ENCODE measurements around the gene OR4D10.
"Not testable (repeated sequence)": the region's sequence is repeated elsewhere in the genome, so short reads cannot be mapped to it uniquely, and the experiment has no call there.

OR4D10 gene

GRCh38 chr11:59473015-59473414, at the start of gene OR4D10:
Gene OR4D10, plus strand, starts transcription at chr11:59473315. Its CDS starts 4,115 bp downstream, at chr11:59477430.
- DNase-seq, result no peak

DNA sequence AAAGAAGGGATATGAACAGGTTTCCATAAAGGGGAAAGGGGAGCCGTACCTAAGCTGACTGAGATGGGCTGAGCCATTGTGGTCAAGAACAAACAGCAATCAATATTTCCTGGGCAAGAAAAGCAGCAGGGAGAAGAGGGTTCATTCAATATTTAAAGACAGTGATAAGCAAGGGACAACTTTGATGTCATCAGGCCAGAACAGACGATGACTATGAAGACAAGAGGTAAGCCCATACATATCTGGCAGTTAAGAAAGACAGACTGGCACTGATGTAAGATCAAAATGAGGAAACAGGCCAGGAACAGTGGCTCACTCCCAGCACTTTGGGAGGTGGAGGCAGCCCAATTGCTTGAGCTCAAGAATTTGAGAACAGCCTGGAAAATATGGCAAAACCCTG, 49.3 kb upstream of the OR4D10 start:
- DNase-seq, result no peak

GRCh38 chr11:59425131-59425530, 48.0 kb upstream of the OR4D10 start:
- no peak for DNase-seq

- DNase-seq, result no peak
Observed at GRCh38 chr11:59426361-59427067, 46.6 kb upstream of the OR4D10 start, which contains the start of gene OR5A2. Gene OR5A2, minus strand, starts transcription at chr11:59426413. Its CDS starts 3,460 bp downstream, at chr11:59422953.

DNA sequence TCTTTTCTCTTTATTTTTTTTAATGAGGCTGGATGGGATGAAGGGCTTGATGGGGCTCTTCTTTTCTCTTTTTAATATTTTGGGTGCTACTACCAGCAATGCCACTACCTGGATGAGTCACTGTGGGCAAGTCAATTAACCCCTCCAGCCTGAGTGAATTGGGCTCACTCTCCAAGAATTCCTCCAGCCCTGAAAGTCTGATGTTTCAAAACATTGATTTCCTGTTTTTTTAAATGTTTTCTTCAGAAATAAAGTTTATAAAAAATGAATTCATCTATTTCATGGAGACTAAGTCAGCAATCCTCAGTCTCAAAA, 46.1 kb upstream of the OR4D10 start:
- no peak for DNase-seq

DNA sequence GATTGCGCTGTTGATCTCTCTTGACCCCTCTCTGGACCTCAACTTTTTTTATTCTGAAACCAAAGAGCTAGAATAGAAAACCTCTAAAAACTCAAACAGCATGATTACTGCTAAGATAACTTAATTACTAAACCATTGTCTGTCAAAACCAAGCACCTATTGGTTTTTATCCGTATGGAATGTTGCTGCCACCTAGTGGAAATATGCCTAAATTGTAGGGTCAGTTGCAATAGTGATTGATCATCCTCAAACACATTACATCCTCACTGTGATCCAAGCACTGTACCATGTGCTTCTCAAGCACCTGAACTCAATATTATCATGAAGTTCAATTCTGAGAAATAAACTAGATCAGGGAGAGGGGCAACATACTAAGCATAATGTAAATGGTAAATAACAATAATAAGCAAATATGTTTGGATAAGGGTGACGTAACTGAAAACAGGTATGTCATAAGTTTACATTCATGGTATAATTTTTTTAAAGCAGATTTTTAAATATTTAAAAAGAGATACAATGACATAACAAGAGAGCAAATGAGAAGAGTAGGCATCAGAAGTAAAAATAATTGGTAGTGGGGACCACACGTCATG, 43.1 kb upstream of the OR4D10 start:
- DNase-seq, result no peak

DNA sequence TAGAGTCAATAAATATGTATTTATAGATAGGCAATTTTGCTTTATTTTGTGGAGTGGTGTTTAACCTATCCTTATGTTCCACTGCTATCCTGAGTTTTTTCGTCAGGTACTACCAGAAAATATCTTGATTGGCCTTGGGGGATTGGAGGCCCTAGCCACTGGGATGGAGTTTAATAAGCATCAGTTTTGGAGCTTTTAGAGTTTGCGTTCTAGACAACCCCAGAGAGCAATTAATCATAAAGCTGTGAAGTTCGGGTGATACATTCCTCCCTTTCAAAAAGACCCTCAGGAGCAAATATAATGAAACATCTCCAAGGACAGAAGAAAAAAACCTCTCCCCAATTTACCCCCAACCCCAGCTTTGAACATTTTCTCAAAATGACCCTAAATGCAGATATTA, 36.9 kb upstream of the OR4D10 start, which contains the start of gene OR5A1:
OR5A1 (plus strand) TSS at position 301 of the 400 bp plus-strand sequence. CDS start 6,700 bp downstream, outside the sequence.
- no peak for DNase-seq

DNA sequence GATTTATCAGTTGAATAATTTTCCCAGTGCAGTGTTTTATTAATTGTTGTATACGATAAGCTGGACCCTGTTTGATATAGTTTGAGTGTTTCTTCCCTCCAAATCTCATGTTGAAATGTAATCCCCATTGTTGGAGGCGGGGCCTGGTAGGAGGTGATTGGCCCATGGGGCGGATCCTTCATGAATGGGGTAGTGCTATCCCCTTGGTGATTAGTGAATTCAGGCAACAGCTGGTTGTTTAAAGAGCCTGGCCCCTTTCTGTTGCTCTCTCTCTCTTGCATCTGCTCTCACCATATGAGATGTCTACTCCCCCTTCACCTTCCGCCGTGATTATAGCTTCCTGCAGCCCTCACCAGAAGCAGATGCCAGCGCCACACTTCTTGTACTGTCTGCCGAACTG, 35.3 kb upstream of the OR4D10 start:
- no peak for DNase-seq

GRCh38 chr11:59445624-59446023, 27.5 kb upstream of the OR4D10 start:
- not testable (repeated sequence) for DNase-seq

DNA sequence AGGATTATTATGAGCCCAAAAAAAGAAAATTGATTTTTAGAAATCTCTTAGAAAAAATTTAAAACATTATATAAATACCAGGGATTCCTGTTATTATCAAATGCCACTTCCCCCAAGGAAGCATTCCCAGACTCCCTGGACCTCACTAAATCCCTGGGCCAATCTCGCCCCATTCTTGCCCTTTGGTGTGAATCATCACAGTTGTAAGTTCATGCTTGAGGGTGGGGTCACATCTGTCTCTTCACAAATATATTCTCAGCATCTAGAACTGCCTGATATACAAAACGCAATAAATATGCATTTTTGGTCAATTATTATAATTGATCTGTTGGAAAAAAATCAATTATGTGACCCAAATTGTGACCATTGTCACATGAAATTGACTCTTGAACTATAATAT, 24.6 kb upstream of the OR4D10 start:
- no peak for DNase-seq

- no peak for DNase-seq
Observed at GRCh38 chr11:59456661-59457060, 16.5 kb upstream of the OR4D10 start, which contains the start of gene OR4D6. Gene OR4D6, plus strand, starts transcription at chr11:59456961. Its CDS starts 0 bp downstream, at chr11:59456961.

GRCh38 chr11:59459916-59460315, 13.2 kb upstream of the OR4D10 start:
- DNase-seq, result no peak

- no peak for DNase-seq
Observed at GRCh38 chr11:59463190-59463641, 9.9 kb upstream of the OR4D10 start.

DNA sequence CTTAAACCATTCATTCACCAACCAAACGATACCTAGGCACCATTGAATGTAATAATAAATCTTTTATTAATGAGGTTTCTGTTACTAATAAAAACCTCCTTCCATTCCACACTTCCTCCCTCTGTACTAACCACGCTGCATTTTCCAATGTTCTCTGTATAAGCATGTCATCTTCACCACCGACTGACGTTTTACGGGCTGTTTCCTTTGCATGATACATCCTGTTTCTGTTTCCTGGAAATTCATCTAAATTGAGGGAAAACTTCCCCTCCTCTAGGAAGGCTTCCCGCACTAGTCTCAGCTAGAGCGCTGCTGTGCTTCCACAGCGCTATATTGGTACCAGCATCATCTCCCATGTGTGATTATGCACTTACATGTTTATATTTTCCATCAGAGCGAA, 2.1 kb downstream of the OR4D10 start:
- no peak for DNase-seq

DNA sequence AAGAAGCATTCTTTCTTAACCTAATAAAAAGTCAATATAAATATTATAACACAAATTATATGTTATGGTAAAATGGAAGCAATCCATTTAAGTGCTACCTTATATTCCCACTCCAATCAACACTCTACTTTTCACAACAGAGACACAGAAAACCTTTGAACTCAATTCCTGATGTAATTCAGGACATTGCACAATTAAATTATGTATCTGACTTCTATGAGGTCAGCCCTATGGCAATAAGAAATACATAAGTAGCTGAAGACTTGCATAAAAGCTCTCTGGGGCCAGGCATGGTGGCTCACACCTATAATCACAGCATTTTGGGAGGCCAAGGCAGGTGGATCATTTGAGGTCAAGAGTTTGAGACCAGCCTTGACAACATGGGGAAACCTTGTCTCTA, 6.8 kb downstream of the OR4D10 start:
- no peak for DNase-seq

DNA sequence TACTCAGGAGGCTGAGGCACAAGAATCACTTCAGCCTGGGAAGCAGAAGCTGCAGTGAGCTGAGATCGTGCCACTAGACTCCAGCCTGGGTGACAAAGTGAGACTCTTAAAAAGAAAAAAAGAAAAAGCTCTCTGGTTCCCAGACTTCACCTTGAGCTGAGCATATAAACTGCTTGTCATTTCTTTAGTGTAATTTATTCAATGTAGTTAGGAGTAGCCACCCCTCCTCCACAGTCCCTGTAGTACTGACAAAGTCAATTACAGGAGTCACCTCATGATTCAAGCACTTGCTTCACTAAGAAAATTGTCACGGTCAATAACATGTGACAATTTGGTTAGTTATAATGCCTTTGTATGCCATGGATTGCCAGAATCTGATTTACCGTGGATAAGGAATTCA, 7.2 kb downstream of the OR4D10 start:
- DNase-seq, result no peak

DNA sequence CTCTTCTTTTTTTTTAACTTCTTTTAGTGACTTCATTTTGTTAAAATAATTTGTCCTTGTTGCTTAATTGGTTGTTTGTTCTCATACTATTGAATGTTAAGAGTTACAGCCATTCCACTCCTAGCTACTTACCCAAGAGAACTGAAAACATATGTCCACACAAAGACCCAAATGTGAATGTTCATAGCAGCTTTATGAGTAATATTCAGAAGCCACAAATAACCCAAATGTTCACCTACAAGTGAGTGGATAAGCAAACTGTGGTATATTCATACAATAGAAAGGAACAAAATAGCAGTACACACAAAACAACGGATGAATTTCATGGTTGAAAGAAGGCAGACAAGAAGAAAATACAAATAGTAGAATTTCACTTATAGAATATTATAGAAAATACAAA, 28.8 kb downstream of the OR4D10 start:
- no peak for DNase-seq

DNA sequence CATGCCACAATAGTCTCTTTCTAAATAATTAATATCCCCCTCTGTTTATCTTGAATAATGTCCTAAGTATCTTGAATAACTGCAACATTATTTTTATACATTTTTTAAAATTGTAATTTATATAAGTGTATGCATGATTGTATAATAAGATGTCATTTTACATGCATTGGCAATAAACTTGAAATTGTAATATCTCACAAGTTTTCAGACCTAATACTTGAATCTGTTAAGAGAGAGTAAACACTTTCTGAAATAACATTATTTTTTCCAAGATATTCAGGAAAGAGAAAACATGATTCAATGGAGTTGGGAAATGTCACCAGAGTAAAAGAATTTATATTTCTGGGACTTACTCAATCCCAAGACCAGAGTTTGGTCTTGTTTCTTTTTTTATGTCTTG, 30.2 kb downstream of the OR4D10 start, which contains the start of gene OR4D11:
OR4D11 (plus strand) TSS at position 301 of the 400 bp plus-strand sequence; CDS start at position 301, 0 bp downstream.
- no peak for DNase-seq

DNA sequence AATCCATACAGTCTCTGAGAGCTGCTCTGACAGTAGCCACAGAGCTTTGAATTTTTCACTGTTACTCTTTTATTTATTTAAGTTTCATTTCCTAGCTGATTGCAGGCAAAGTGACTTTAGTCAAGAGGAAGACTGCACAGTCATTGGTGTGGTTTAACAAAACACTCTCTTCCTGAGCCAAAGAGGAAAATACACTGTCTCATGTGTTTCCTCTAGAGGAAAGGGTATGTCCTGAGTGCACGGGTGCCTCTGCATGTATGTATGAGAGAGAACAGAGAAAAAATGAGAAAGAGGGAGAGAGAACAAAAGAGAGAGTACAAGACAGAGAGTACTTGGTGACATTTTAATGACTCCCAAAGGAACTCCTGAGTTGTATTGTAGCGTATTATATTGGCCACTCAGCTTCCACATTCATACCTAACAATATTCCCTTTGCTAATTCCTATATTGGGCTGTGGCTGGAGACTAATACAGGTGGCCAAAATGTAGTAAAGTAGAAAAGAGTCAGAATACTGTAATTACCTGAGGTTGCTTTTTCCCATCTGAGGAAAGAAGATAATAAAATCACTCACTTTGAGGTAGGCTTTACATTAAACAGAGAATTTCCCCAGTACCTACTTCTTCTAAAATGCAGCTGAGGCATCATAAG, 38.0 kb downstream of the OR4D10 start, which contains the start of gene OR4D9:
OR4D9 (plus strand) TSS at position 599 of the 649 bp plus-strand sequence. CDS start 3,374 bp downstream, outside the sequence.
- no peak for DNase-seq

DNA sequence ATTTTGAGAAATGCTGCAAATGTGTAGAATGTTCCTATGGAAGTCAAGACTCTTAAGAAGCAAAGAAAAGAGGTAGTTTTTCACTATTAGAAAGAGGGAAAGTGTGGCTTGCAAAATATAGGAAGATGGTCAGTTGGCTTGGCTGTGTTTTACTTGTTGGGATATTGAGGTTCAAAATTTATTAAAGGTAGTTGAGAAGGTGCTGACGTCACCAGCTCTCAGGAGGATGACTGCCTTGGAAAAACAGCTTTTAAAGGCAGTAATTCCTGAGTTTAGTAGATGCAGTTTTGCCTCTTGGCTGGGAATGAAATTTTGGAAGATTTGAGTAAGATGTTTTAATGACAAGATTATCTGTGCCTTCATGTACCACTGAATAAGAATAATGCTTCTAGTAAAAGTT, 38.6 kb downstream of the OR4D10 start:
- no peak for DNase-seq

DNA sequence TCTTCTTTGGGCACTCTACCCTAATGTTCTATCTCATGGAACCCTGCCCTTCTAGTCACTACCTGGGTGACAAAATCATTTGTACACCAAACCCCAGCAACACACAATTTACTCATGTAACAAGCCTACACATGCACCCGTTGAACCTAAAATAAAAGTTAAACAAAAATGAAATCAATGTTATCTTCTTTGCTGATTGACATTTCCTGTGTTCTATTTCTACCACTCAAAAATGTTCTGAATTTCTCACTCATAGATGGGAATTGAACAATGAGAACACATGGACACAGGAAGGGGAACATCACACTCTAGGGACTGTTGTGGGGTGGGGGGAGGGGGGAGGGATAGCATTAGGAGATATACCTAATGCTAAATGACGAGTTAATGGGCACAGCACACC, 47.0 kb downstream of the OR4D10 start:
- DNase-seq, result not testable (repeated sequence)

GRCh38 chr11:59520741-59521140, 47.6 kb downstream of the OR4D10 start:
- DNase-seq, result no peak

- no peak for DNase-seq
Observed at GRCh38 chr11:59523541-59523940, 50.4 kb downstream of the OR4D10 start.

DNA sequence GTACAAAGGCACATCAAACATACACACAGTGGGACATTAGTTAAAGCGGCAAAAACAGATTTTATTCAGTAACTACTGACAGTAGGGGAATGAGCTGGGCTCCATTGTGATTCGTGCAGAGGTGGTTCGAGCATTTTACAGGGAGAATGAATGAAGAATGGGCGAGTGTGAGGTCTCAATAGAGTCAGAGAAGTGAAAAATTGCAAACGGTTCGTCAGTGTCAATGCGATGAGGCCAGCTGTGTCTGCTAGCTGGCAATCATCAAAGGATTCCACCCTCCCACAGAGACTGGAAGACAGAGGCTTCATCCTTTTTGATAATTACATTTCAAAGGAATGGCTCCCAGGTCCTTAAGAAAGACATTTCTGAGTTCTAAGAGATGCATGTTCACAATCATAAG, 55.6 kb downstream of the OR4D10 start:
- no peak for DNase-seq
